ENCODE results near the gene BEND7.
A peak's percentile ranks its signal among the peaks of the same experiment; 100 is the strongest.

The BEND7 gene, protein sequence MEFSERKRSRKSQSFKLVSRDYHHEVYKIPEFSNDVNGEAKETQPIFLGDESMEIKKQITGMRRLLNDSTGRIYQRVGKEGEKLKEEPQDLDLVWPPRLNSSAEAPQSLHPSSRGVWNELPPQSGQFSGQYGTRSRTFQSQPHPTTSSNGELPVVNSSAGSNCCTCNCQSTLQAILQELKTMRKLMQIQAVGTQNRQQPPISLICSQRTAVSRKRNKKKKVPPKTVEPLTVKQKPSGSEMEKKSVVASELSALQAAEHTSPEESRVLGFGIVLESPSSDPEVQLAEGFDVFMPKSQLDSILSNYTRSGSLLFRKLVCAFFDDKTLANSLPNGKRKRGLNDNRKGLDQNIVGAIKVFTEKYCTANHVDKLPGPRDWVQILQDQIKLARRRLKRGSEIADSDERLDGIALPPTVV

DNA sequence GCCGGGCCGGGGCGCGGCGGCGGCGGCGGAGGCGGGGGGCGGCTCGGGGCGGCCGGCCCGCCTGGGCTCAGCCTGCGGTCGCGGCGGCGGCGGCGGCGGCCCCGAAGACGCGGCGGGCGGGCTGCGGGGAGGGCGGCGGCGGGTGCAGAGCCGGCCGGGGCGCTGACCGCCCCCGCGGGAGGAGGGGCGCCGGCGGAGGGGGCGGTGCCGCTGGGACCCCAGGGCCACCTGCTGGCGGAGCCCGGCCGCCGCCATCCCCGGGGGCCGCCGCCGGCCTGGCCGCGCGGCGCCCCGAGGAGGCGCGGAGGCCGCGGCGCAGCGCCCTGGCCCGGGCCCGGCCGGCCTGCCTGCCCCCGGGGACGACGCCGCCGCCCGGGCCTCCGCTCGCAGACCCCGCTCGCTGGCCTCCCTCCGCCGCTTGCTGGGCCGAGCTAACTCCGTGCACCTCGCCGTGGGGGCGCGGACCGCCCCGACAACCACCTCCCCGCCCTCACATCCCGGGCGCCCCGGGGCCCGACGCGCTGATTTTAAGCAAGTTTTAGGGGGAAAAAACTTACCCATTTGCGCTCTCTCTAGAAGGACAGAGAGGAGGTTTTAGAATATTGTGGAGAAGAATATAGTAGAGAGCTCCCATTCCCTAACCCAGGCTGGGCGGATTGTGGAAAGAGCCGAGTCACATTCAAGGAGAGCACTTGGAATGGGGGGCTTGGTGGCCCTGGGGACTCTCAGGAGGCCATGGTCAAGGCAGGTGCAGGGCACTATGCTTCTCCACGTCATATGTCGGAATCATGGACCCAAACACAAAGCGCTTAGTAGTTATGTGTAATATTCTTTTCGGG lies at the start of gene BEND7:
BEND7 (minus strand) TSS at position 140 of the 839 bp plus-strand sequence. CDS start 481 bp downstream, outside the sequence.
- peaks cover 19% of the 10 kb centered on the region for H3K27me3 ChIP-seq (ENCODE audit: insufficient read depth, low read depth)
- no peak within 1 kb of the TSS for H3K4me3 ChIP-seq (IDR thresholded peaks at IDR 0.05; ENCODE audit: insufficient read depth, low read depth, low read length)

DNA sequence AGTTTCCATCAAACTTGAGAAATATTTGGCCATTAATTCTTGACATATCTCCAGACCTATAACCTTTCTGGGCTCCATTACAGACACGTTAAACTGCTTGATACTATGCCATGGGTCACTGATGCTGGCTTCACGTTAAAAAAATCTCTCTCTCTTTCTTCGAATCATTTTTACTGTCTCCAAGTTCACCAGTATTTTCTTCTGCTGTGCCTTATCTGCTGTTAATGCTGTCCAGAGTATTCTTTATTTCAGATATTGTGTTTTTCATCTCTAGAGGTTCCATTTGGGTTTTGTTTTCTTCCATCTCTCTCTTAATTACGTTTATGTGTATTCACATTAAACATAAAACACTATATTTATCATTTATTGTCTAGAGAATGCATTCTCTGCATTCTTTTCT lies 45.1 kb upstream of the BEND7 start:
- Histone ChIP-seq H2AFZ (ENCODE audit: low read depth) (no peak overlapping the region), H3K4me1 (ENCODE audit: low read depth, poor library complexity, severe bottlenecking) (no peaks in the 10 kb centered on the region), H3K79me2 (ENCODE audit: insufficient read depth, low read depth) (no peaks in the 10 kb centered on the region), H3K9ac (no peak overlapping the region), H3K27ac (no peak overlapping the region), H4K20me1 (ENCODE audit: insufficient read depth) (no peaks in the 10 kb centered on the region), H3K36me3 (ENCODE audit: insufficient read depth) (no peaks in the 10 kb centered on the region), H3K4me3 (IDR thresholded peaks at IDR 0.05; ENCODE audit: insufficient read depth, low read depth, low read length) (no peak overlapping the region), H3K27me3 (ENCODE audit: insufficient read depth, low read depth) (no peaks in the 10 kb centered on the region), H3K4me2 (no peak overlapping the region)
- TF ChIP-seq, protein P1, sequence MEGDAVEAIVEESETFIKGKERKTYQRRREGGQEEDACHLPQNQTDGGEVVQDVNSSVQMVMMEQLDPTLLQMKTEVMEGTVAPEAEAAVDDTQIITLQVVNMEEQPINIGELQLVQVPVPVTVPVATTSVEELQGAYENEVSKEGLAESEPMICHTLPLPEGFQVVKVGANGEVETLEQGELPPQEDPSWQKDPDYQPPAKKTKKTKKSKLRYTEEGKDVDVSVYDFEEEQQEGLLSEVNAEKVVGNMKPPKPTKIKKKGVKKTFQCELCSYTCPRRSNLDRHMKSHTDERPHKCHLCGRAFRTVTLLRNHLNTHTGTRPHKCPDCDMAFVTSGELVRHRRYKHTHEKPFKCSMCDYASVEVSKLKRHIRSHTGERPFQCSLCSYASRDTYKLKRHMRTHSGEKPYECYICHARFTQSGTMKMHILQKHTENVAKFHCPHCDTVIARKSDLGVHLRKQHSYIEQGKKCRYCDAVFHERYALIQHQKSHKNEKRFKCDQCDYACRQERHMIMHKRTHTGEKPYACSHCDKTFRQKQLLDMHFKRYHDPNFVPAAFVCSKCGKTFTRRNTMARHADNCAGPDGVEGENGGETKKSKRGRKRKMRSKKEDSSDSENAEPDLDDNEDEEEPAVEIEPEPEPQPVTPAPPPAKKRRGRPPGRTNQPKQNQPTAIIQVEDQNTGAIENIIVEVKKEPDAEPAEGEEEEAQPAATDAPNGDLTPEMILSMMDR (conservative IDR thresholded peaks at IDR 0.05; ENCODE audit: low read depth, low read length): no peak

More for the DNA sequence above, at the start of gene BEND7:
- TF ChIP-seq, protein P1 (conservative IDR thresholded peaks at IDR 0.05; ENCODE audit: low read depth, low read length): no peak
- Histone ChIP-seq H3K27ac (no peak within 1 kb of the TSS), H3K36me3 (ENCODE audit: insufficient read depth) (no peaks in the 10 kb centered on the region), H3K4me2 (peak within 1 kb of the TSS; percentile 91), H3K9ac (no peak within 1 kb of the TSS; the same call in 1 of the 2 replicates), H2AFZ (ENCODE audit: low read depth) (peak within 1 kb of the TSS; percentile 92), H3K79me2 (ENCODE audit: insufficient read depth, low read depth) (no peaks in the 10 kb centered on the region), H4K20me1 (ENCODE audit: insufficient read depth) (no peaks in the 10 kb centered on the region), H3K4me1 (ENCODE audit: low read depth, poor library complexity, severe bottlenecking) (peaks cover 4% of the 10 kb centered on the region)

DNA sequence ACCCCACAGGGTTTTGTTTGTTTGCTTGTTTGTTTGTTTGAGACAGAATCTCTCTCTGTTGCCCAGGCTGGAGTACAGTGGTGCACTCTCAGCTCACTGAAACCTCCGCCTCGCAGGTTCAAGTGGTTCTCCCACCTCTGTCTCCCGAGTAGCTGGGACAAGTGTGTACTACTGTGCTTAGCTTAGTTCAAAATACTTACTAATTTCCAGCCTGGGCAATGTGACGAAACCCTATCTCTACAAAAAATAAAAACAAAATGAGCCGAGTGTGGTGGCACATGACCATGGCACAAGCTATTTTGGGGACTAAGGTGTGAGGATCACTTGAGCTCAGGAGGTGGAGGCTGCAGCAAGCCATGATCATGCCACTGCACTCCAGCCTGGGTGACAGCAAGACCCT lies 42.7 kb upstream of the BEND7 start:
- no peaks in the 10 kb centered on the region for H3K27me3 ChIP-seq (ENCODE audit: insufficient read depth, low read depth)
- H3K36me3 ChIP-seq (ENCODE audit: insufficient read depth): no peaks in the 10 kb centered on the region
- H3K9ac ChIP-seq: no peak overlapping the region
- H3K4me1 ChIP-seq (ENCODE audit: low read depth, poor library complexity, severe bottlenecking): no peaks in the 10 kb centered on the region
- H2AFZ ChIP-seq (ENCODE audit: low read depth): no peak overlapping the region
- H3K4me2 ChIP-seq: no peak overlapping the region
- TF ChIP-seq, protein P1 (conservative IDR thresholded peaks at IDR 0.05; ENCODE audit: low read depth, low read length): no peak
- no peaks in the 10 kb centered on the region for H3K79me2 ChIP-seq (ENCODE audit: insufficient read depth, low read depth)
- no peak overlapping the region for H3K4me3 ChIP-seq (IDR thresholded peaks at IDR 0.05; ENCODE audit: insufficient read depth, low read depth, low read length)
- no peaks in the 10 kb centered on the region for H4K20me1 ChIP-seq (ENCODE audit: insufficient read depth)
- no peak overlapping the region for H3K27ac ChIP-seq

DNA sequence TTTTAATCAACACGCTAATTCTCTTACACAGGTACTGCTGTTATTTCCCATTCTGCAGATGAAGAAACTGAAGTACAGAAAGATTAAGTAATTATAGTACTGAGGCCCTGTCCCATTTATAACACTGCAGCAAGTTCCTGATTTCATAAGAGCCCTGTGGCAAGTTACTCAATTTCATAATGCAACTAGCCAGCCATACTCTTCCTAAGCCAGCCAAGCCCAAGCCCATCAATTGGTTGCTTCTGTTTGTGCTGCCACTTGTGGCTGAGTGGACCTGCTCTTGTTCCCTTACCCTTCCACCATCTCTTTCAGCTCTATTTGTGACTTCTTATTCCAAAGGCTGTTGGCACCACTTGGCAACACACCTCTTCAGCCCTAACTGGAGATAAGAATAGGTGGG lies 38.2 kb upstream of the BEND7 start:
- Histone ChIP-seq H3K4me3 (IDR thresholded peaks at IDR 0.05; ENCODE audit: insufficient read depth, low read depth, low read length) (no peak overlapping the region), H3K27ac (no peak overlapping the region), H2AFZ (ENCODE audit: low read depth) (no peak overlapping the region), H4K20me1 (ENCODE audit: insufficient read depth) (no peaks in the 10 kb centered on the region), H3K27me3 (ENCODE audit: insufficient read depth, low read depth) (no peaks in the 10 kb centered on the region), H3K4me2 (no peak overlapping the region), H3K79me2 (ENCODE audit: insufficient read depth, low read depth) (no peaks in the 10 kb centered on the region), H3K36me3 (ENCODE audit: insufficient read depth) (no peaks in the 10 kb centered on the region), H3K4me1 (ENCODE audit: low read depth, poor library complexity, severe bottlenecking) (no peaks in the 10 kb centered on the region), H3K9ac (no peak overlapping the region)
- TF ChIP-seq, protein P1 (conservative IDR thresholded peaks at IDR 0.05; ENCODE audit: low read depth, low read length): no peak
